DOHH2 (cell line): ENCODE data around the gene PCGF2.

ENCODE experiments used
- CTCF ChIP-seq: fragments of 200-600 bp; sonication (generic); IDR thresholded peaks from one replicate; pipeline ENCODE4 v1.5.1; 2014; ENCODE audit warnings: antibody characterized with exemption, mild to moderate bottlenecking, low read depth, low read length; ENCODE audit not compliant: poor library complexity, severe bottlenecking
- EZH2phosphoT487 ChIP-seq: fragments of 200-600 bp; sonication (generic); IDR thresholded peaks from 2 replicates; pipeline ENCODE4 v1.6.1; 2017; ENCODE audit warnings: borderline replicate concordance, mild to moderate bottlenecking, antibody characterized with exemption, low read length, moderate library complexity, mixed read lengths

GRCh38 chr17:38685491-38685890 lies 62.6 kb downstream of the PCGF2 start:
- TF ChIP-seq CTCF (no peak), EZH2phosphoT487 (no peak)
